ENCODE results near the gene RAB3GAP2.
"Not testable (repeated sequence)": the region's sequence is repeated elsewhere in the genome, so short reads cannot be mapped to it uniquely, and the experiment has no call there.

Gene RAB3GAP2

DNA sequence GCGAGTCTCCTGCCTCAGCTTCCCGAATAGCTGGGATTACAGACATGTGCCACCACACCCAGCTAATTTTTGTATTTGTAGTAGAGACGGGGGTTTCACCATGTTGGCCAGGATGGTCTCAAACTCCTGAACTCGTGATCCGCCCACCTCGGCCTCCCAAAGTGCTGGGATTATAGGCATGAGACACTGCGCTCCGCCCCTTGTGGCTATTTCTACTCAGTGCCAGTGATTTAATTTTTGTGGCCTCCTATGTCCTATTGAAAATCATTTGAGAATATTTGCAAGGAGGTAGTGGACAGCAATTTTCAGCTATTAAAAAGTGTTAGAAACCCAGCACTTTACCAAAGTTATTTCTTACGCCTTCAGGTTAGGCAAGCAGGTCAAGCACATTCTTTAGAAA, 36.0 kb downstream of the RAB3GAP2 start:
- DNase-seq (ENCODE audit: low spot score): not testable (repeated sequence)

DNA sequence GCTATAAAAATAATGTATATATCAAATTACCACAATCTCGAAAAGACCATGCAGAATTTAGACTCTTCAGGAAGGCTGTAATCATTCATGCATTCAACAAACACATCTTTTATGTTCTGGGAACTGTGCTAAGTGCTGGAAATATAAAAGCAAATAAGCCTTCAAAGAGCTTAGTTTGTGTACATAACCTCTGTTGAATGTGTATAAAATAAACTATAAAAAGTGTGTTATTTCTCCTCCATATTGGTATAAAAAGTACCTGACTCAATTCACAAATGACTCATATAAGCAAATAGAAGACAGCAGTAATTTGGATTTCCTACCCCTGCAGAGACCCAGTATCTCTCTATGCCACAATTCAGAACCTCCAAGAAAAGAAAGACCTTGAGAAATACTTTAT, 36.8 kb downstream of the RAB3GAP2 start:
- DNase-seq (ENCODE audit: low spot score): no peak

DNA sequence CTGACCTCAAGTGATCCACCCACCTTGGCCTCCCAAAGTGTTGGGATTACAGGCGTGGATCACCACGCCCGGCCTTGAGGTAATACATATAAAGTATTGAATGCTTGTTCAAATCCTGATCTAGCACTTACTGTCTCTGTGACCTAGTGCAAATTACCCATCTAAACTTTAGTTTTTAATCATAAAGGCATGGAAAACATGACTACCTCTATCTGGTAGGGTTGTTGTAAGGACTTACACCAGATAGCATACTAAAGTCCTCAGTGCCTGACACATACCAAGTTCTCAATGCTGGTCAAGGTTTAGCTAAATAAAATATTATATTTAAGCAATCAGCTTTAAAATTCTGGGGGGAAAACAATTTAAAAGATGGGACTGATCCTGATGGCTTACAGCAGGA, 38.3 kb downstream of the RAB3GAP2 start:
- DNase-seq (ENCODE audit: low spot score): no peak

DNA sequence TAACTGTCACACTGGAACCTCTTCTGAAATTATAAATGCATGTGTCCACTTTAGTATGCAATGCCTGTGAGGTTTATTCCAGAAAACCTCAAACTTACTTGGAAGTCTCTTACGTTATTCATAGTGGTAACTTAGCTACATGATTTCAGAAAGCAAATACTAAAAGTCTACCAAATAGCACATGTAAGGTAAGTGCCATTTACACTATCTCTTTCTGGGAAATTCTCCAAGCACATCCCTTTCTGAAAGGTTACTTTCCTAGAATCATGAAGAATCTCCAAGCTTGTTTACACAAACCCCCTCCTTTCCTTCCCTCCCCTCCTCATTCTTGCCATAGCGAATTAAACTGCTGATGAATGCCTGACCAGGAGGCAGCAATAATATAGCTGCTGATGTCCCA, 42.5 kb downstream of the RAB3GAP2 start:
- no peak for DNase-seq (ENCODE audit: low spot score)

DNA sequence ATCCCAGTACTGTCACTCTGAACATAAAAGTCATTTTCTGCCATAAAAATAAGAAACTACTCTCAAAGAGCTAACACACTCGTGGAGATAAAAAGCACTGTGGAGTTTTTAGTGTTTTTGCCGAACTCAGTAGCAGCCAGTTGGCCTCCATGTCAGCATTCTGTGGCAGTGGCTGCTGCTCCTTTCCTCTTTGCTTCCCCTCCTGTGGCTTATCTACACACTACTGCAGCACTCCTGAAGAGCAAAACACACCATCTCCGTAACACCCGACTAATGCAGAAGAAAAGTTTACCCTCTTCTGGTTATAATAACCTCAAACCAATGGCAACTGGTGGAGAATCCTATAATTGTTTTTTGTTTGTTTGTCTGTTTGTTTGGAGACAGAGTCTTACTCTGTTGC, 44.9 kb downstream of the RAB3GAP2 start:
- DNase-seq (ENCODE audit: low spot score): no peak

DNA sequence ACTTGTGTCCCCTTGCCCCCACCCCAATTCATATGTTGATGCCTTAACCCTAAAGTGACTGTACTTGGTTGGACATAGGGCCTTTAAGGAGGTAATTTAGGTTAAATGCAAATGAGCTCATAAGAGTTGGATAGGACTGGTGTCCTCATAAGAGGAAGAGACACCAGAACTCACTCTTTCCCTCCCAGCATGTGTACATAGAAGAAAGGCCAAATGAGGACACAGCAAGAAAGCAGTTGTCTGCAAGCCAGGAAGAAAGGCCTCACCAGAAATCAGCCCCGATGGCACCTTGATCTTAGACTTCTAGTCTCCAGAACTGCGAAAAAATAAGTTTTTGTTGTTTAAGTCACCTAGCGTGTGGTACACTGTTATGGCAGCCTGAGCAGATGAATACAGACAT, 45.5 kb downstream of the RAB3GAP2 start:
- no peak for DNase-seq (ENCODE audit: low spot score)

DNA sequence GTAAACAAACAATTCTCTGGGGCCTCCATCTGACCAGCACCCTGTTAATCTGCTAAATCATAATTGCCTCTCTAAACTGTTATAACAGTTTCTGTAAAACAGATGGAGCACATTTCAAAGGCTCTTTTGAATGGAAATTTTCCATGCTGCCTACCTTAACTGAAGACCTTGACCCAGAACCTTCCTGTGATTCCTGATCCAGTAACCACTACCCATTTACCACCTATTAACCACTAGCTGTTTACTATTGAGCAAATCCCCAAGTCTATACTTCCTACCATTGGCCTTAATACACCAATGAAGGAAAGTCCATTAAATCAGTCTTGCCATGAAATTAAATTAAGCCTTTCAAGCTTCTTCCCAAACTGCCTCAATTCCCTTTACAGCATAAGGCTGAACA, 46.3 kb downstream of the RAB3GAP2 start:
- no peak for DNase-seq (ENCODE audit: low spot score)

DNA sequence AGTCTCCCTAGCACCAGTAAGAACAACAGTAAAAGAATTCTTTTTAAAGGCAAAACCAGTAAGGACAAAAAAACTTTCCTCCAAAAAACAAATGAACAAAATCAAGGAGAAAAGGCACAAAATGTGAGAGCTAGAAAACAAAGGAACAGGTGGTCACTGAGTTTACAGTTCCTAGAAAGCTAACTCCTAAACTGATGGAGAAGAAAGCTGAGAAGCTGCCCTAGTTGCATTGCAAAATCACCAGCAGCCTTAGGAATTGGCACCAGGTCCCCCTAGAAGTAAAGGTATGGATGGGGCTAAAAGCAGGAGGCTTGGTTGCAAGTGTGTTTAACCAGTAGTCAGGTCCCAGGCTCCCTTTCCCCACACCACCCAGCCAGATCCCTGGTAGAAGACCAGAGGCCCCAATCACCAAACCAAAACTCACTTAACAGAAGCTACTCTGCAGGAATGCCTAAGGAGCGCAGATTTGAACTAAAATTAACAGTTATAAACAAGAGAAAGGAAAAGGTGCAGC, 47.6 kb downstream of the RAB3GAP2 start:
- DNase-seq (ENCODE audit: low spot score): no peak

DNA sequence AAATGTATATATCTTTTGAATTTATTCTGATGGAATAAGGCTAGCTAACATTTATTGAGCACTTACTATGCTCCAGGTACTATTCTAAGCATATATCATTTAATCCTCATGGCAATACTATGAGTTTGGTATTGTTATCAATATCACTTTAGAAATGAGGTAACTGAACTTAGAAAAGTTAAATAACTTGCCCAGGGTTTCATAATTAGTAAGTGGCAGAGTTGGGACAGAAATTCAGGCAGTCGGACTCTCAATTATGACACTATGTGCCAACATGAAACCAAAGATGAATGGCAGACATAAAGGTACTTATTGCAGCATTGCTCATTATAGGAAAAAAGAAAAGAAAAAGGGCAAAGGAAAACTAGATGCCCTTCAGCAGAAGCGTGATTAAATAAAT, 48.2 kb downstream of the RAB3GAP2 start:
- no peak for DNase-seq (ENCODE audit: low spot score)

DNA sequence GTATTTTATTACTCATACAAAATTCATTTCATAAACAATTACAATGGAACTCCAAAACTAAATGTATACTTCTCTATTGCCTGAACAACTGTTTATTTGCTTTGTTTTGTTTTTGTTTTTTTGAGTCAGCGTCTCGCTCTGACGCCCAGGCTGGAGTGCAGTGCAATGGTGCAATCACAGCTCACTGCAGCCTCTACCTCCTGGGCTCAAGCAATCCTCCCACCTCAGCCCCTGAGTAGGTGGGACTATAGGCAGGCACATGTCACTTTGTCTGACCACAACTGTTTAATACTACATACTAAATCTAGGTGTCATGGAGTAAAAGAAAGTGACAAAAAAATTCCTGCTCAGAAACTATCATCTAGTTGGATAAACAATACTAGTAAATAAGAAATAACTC, 49.3 kb downstream of the RAB3GAP2 start:
- no peak for DNase-seq (ENCODE audit: low spot score)

DNA sequence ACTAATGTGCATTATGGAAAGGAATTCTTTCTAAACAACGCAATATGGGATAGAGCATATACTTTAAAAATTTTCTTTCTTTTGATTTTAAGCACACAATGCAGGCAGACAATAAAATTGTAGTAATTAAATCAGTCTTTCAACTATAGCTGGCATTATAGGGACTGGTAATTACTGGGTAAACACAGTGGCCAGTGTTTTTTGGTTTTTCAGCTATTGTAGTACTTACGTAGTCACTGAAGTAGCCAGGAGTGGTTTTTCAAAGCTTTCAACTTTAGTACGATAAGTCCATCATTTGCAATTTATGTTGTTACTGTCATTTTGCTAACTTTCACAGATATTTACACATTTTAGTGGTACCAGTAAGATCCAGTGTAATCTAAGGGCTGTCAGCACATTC, 50.6 kb downstream of the RAB3GAP2 start:
- no peak for DNase-seq (ENCODE audit: low spot score)

DNA sequence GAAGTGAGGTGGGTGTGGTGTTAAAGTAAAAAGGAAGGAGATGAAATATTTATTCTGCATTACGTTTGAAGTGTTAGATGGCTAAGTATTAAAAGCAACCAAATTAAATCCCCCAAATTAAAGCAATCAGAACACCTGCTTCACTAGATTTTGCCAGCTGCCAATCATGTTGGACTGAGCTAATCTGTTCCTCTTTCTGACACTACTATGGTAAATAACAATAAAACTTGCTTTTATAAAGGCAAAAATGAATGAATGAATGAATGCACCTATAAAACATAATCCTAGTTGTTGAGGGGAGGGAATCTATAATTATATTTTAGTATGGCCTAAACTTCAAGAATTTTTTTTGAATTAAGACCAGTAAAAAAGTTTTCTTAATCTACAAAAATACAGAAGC, 51.0 kb downstream of the RAB3GAP2 start:
- no peak for DNase-seq (ENCODE audit: low spot score)

DNA sequence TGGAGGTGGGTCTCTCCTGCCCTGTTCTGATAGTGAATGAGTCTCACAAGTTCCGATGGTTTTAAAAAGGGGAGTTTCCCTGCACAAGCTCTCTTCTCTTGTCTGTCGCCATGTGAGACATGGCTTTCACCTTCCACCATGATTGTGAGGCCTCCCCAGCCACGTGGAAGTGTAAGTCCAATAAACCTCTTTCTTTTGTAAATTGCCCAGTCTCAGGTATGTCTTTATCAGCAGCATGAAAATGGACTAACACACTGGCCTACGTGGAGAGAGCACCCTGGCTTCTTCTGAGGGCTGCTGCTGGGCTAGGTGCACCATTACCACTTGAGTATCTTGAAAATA, 51.6 kb downstream of the RAB3GAP2 start:
- DNase-seq (ENCODE audit: low spot score): not testable (repeated sequence)

DNA sequence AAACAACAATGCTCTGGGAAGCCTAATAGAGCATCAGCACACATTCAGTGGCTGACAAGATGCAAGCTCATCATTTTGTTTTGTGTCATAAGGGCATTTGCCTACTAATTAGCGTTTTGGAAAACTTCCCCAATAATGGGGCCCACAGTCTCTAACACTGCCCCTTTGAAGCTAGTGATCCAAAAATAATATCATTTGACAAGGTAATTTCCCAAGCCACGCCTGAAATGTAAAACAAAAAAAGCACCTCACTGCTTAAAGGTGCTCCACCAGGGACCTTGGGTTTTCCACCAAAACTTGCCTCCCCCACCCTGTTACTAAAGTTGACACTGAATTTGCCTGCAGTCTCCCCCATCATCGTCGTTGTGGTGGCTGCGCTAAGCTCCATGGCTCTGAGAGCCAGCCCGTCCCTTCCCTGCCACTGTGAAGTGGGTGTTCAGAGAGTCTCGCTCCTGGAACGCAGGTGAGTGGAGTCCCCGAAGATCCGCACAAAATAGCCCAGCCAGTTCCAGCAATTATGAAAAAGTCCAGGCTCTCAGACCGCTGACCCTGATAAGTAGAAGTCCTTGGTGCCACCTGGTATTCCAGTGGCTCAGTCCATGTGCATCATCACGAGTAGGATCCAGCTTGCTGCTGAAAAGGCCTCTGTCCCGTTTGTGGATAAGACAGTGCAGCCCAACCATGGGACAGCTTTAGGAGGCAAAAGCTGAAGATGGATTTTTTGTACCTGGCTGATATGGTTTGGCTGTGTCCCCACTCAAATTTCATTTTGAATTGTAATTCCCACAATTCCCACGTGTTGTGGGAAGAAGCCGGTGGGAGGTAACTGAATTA, 52.2 kb downstream of the RAB3GAP2 start:
- no peak for DNase-seq (ENCODE audit: low spot score)

DNA sequence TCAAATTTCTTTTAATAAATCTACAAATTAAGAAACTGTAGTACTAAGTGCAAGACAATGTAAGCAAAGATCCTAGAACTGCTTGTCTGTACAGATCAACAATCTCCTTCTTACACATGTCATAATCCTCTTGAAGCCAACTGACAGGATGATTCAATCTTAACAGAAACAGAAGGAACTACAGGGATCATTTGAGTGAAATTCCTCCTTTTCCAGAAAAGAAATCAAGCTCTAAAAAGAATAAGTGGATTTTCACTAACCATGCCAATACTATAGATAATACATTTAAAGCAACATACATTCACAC, 53.2 kb downstream of the RAB3GAP2 start:
- DNase-seq (ENCODE audit: low spot score): no peak

DNA sequence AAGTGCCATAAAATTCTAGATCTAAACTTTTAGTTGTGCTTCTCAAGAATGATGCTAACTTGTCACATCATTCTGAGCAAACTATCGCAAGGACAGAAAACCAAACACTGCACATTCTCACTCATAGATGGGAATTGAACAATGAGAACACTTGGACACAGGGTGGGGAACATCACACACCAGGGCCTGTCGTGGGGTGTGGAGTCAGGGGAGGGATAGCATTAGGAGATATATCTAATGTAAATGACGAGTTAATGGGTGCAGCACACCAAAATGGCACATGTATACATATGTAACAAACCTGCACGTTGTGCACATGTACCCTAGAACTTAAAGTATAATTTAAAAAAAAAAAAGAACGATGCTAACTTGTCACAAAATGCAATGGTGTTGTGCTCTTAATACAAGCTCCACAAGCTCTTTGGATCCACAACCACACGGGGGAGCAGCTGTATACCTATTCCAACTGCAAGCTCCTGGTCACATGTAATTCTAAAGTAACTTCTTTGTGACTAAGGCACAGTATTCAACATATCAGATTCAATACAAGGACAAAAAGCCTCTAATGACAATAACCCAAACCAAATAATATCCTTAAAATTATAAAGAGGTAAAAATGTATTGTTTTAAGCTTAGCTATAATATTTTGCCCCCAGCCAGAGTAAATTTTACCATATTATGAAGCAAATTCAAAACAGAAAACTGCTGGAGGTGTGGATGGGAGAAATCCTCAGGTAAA, 53.7 kb downstream of the RAB3GAP2 start:
- DNase-seq (ENCODE audit: low spot score): peak; percentile 43

DNA sequence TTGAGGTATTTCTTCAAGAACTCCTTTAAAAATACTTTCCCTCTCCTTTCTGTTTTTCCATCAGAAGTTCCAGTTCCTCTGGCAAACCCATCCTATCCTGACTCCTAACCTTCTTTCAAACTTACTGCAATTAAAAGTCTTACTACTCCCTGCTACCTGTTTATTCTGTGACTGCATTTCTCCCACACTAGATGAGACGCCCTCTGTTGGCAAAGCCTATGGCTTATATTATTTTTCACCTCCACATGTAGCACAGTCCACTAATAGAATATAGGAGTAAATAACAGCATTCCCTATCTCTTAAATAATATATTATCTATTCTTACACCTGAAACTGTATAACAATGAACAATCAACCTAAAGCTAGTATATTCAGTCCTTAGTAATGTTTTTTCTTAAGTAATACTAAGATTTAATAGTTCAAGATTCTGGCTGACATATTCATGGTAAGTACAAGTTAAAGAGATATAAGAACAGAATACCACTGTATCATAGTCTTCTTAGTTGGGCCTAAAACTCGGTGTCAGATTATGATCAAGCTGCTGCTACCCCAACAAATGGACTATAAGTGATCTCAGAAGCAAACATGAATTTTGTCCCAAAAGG, 54.8 kb downstream of the RAB3GAP2 start:
- DNase-seq (ENCODE audit: low spot score): no peak

DNA sequence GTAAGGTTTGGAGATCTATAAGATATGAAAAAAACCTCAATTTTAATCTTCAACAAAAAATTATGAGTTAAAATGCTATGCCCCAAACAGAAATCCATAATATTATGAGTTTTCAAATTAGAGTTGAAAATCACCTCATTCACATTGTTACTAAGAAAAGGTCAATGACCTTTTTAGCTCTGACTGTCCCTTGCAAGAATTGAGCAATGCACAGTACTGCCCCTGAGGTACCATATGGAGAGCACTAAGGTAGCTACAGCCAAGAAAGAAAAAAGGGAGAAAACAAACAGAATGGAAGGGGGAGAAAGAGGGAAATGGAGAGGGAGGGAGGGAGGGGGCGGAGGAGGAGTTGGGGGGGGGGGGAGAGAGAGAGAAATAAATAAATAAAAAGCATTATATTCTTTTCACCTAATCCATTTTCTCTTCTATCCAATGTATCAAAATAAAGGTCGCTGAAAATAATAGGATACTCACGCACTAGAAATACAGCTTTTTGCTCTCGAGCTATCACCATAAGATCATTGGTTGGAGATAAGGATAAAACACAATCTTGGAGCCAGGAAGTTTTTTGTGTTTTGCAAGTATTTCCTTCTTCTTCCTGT, 58.8 kb downstream of the RAB3GAP2 start:
- DNase-seq (ENCODE audit: low spot score): no peak

DNA sequence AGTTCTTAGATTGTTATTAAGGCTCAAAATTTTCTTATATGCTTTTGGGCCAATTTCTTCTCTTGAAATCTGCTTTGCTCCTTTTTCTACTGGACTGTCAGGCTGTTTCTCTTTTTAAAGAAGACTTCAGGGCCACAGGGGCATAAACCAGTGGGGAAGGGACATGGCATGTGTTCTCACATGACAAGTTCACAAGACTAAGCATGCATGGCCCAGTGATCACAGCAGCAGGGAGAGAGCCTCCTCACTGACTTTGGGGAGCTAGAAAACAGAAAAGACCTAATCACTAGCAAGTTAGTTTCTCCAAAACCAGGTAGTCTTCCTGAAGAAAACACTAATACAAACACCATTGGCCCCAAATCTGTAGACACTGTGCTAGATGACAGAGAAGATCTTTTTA, 64.8 kb downstream of the RAB3GAP2 start:
- DNase-seq (ENCODE audit: low spot score): no peak

DNA sequence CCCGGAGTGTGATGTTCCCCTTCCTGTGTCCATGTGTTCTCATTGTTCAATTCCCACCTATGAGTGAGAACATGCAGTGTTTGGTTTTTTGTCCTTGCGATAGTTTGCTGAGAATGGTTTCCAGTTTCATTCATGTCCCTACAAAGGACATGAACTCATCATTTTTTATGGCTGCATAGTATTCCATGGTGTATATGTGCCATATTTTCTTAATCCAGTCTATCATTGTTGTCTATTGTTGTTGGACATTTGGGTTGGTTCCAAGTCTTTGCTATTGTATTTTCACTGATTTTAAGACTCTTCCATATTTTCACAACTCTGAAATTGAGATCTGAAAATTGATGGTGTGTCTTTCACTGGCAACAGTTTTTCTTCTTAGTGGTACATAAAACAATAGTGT, 67.5 kb downstream of the RAB3GAP2 start:
- DNase-seq (ENCODE audit: low spot score): not testable (repeated sequence)

DNA sequence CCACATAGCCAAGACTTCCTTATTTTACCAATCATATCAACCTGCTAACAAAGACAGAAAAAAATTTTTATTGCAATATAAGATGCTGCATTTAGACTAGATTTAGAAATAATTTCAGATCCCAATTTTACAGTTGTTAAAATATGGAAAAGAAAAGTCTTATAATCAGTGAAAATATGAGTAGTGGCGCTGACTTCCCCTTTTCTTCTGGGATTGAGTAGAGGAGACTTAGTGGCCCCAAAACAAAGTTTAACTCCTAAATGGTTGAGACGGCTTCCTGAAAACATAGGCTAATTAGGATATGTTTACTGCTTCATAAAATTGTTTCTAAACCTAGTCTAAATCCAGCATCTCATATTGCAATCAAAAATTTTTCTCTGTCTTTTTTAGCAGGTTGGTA, 68.4 kb downstream of the RAB3GAP2 start:
- no peak for DNase-seq (ENCODE audit: low spot score)

DNA sequence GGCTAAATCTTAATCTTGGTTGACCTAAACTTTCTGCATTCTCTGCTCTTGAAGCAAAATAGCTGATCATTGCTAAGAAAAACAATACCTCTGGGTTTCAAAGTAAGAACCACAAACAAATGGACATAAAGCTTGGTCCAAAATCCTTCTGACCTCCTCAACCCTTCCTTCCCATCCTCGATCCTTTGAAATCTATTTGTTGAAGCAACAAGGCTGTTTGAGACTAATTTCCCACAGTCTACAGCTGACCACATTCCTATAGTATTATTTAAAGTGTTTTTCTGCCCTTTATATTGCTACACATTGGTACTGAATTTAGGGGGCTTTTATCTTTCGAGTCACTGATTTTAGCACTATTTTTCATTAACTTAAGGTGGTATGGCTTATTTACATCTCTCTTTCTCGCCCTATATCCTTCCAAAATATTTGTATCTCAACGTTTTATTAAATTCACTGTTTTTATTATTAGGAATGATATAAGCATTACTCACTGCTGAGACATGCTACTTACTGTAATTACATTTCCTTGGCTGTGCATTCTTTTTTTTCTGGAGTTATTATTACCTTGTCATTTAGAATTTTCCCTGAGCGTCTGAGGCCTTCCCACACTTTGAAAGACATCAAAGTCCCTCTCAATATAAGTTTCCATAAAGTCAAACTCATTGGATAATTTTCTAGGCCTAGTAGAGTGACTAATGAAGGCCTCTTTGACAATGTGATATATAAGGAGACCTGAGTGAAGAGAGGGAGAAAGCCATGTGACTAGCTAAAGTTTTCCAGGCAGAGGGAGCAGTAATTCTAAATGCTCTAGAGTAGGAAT, 73.9 kb downstream of the RAB3GAP2 start:
- DNase-seq (ENCODE audit: low spot score): peak; percentile 22

All from putamen (tissue), 1 donor.